HL-60 (cell line): ENCODE results near the gene PTS.
A peak's percentile ranks its signal among the peaks of the same experiment; 100 is the strongest.

Experiments
- DNase-seq, 2 experiments: peaks; one replicate each; pipeline ENCODE4 v3.0.0-alpha.2; 2010 to 2020; ENCODE audit warnings: low read depth in 1 of 2, low spot score in 1 of 2
- H3K27ac ChIP-seq: fragments of 250-450 bp; sonication (Bioruptor Pico); replicated peaks from 2 replicates; pipeline ENCODE4 v1.5.1; 2020; ENCODE audit warnings: mild to moderate bottlenecking, moderate library complexity
- H3K27me3 ChIP-seq: fragments of 250-450 bp; sonication (Bioruptor Pico); 2 replicates; pipeline ENCODE4 v1.5.1; 2021; ENCODE audit warnings: mild to moderate bottlenecking, moderate library complexity; ENCODE audit not compliant: insufficient read depth, poor library complexity, severe bottlenecking
- H3K4me3 ChIP-seq: replicated peaks from 2 replicates; pipeline ENCODE4 v1.5.1; 2011; ENCODE audit warnings: mild to moderate bottlenecking, control low read depth, low read length; ENCODE audit not compliant: insufficient read depth
- CTCF ChIP-seq: IDR thresholded peaks from one replicate; pipeline ENCODE4 v1.5.1; 2011; ENCODE audit warnings: low read length, control low read depth, inconsistent platforms; ENCODE audit not compliant: insufficient read depth
- GABPA ChIP-seq: IDR thresholded peaks from 2 replicates; pipeline ENCODE4 v1.6.1; 2012; ENCODE audit warnings: low read depth
- POLR2AphosphoS5 ChIP-seq: IDR thresholded peaks from 2 replicates; pipeline ENCODE4 v1.6.1; 2012; ENCODE audit warnings: low read depth
- REST ChIP-seq: IDR thresholded peaks from 2 replicates; pipeline ENCODE4 v1.6.1; 2012; ENCODE audit warnings: low read depth; ENCODE audit not compliant: insufficient replicate concordance
- SPI1 ChIP-seq: IDR thresholded peaks from 2 replicates; pipeline ENCODE4 v1.6.1; 2012; ENCODE audit warnings: low read depth, mild to moderate bottlenecking, borderline replicate concordance

Gene PTS

GRCh38 chr11:112219476-112220232 lies 6.6 kb upstream of the PTS start:
- TF ChIP-seq REST (no peak), CTCF (peak; percentile 68)
- Histone ChIP-seq H3K4me3 (no peak overlapping the region), H3K27ac (no peak overlapping the region), H3K27me3 (no peaks in the 10 kb centered on the region)
- peak; percentile 45 to 62 for DNase-seq

- Histone ChIP-seq H3K4me3 (no peak overlapping the region), H3K27ac (no peak overlapping the region), H3K27me3 (no peaks in the 10 kb centered on the region)
- TF ChIP-seq REST: no peak
- TF ChIP-seq GABPA: no peak
- TF ChIP-seq SPI1: no peak
- no peak for TF ChIP-seq CTCF
- TF ChIP-seq POLR2AphosphoS5: no peak
- no peak for DNase-seq
Measured at GRCh38 chr11:112221274-112221835, 4.9 kb upstream of the PTS start.

GRCh38 chr11:112222303-112222702 lies 3.9 kb upstream of the PTS start:
- Histone ChIP-seq H3K27me3 (no peaks in the 10 kb centered on the region), H3K4me3 (no peak overlapping the region), H3K27ac (no peak overlapping the region)
- DNase-seq: peak in 1 of 2 experiments; percentile 54
- no peak for TF ChIP-seq POLR2AphosphoS5
- no peak for TF ChIP-seq GABPA
- peak; percentile 80; the same call in 1 of the 2 replicates for TF ChIP-seq SPI1

GRCh38 chr11:112223121-112223520 lies 3.1 kb upstream of the PTS start:
- Histone ChIP-seq H3K27ac (no peak overlapping the region), H3K4me3 (no peak overlapping the region), H3K27me3 (no peaks in the 10 kb centered on the region)
- no peak for TF ChIP-seq GABPA
- TF ChIP-seq CTCF: no peak
- TF ChIP-seq REST: no peak
- no peak for TF ChIP-seq POLR2AphosphoS5
- no peak for TF ChIP-seq SPI1
- DNase-seq: no peak
